Epithelial cell of esophagus (primary cell): Measurements from ENCODE around the gene POLD2.
A peak's percentile ranks its signal among the peaks of the same experiment; 100 is the strongest.

Experiments
- DNase-seq: peaks from one replicate; pipeline ENCODE4 v3.0.0; 2010; ENCODE audit warnings: low read depth
- H3K4me3 ChIP-seq: 2 replicates; pipeline ENCODE4 v1.5.1; 2011; ENCODE audit warnings: mild to moderate bottlenecking, low read length, control low read depth
- TF ChIP-seq, protein P1 (sequence below): IDR thresholded peaks from 2 replicates; pipeline ENCODE4 v1.5.1; 2011; ENCODE audit warnings: low read depth, mild to moderate bottlenecking, low read length, control low read depth, inconsistent platforms; ENCODE audit not compliant: insufficient read depth; ENCODE audit errors: missing control alignments

Gene POLD2

GRCh38 chr7:44076101-44076895, 47.0 kb downstream of the POLD2 start:
- TF ChIP-seq, protein P1, sequence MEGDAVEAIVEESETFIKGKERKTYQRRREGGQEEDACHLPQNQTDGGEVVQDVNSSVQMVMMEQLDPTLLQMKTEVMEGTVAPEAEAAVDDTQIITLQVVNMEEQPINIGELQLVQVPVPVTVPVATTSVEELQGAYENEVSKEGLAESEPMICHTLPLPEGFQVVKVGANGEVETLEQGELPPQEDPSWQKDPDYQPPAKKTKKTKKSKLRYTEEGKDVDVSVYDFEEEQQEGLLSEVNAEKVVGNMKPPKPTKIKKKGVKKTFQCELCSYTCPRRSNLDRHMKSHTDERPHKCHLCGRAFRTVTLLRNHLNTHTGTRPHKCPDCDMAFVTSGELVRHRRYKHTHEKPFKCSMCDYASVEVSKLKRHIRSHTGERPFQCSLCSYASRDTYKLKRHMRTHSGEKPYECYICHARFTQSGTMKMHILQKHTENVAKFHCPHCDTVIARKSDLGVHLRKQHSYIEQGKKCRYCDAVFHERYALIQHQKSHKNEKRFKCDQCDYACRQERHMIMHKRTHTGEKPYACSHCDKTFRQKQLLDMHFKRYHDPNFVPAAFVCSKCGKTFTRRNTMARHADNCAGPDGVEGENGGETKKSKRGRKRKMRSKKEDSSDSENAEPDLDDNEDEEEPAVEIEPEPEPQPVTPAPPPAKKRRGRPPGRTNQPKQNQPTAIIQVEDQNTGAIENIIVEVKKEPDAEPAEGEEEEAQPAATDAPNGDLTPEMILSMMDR = no peak
- DNase-seq = no peak
- H3K4me3 ChIP-seq = no peak overlapping the region

DNA sequence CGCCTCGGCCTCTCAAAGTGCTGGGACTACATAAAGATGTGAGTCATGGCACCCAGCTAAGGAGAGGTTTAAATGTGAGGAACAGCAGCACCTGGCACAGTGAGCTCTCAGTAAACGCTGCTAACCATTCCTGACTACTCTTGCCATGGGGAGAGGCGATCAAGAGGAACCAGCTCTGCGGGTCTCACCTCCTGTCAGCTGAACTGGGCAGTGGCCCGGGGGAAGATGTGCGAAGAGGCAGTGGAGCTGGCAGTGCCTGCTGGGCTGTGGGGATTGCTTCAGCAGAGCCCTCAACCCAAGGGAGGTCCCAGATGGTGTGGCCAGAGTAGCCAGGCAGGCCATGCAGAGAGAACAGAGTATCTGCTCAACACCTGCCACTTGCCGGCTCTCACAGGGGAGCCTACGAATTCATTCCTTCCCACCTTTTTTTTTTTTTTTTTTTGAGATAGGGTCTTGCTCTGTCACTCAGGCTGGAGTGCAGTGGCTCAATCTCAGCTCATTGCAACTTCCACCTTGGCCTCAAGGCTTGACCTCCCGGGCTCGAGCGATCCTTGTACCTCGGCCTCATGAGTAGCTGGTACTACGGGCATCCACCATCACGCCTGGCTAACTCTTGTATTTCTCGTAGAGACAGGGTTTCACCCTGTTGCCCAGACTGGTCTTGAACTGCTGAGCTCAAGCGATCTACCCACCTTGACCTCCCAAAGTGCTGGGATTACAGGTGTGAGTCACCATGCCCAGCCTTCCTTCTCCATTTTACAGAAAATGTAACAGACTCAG, 47.9 kb downstream of the POLD2 start:
- no peak overlapping the region for H3K4me3 ChIP-seq
- DNase-seq = peak; percentile 81
- TF ChIP-seq, protein P1 = no peak

DNA sequence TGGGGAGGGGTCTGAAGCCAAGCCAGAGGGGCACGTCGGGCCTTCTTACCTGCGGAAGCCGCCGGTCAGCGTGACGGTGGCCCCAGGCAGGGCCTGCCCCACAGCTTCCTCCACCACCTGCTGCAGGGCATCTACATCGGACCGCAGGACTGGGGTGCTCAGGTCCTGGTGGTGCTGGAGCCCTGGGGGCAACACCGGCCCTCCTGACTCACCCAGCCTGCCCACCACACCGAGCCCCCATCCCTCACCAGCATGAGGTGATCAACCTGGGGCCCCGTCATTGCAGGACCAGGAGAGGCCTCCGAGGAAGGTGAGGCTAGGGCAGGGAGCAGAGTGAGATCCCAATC, 49.0 kb downstream of the POLD2 start:
- no peak overlapping the region for H3K4me3 ChIP-seq
- no peak for DNase-seq

GRCh38 chr7:44073664-44074348, 49.5 kb downstream of the POLD2 start:
- H3K4me3 ChIP-seq = no peak overlapping the region
- peak; percentile 72 for DNase-seq
- TF ChIP-seq, protein P1 = no peak

More for the DNA sequence above, 49.0 kb downstream of the POLD2 start:
- TF ChIP-seq, protein P1 = no peak

- DNase-seq = peak; percentile 90
- no peak overlapping the region for H3K4me3 ChIP-seq
- TF ChIP-seq, protein P1 = peak; percentile 72
Measured at GRCh38 chr7:44072364-44073231, 50.8 kb downstream of the POLD2 start.

DNA sequence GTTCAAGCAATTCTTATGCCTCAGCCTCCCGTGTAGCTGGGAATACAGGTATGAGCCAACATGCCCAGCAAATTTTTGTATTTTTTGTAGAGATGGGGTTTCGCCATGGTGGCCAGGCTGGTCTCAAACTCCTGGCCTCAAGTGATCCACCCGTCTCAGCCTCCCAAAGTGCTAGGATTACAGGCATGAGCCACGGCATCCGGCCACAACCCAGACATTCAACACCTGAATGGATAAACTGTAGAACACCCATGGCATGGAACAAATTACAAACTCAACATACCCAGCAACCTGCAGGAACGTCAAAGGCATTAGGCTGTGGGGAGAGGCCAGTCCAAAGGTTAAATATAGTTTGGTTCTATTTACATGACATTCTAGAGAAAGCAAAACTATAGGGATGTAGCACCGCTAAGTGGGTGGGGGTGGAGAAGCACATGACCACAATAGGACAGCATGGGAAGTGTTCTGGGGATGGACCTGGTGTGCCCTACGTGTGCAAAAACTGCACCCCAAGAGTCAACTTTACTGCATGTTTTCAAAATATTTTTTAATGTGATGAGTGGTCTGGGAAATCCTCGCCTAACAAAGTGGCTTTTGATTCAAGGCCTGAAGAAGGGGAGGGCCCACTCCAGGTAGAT, 51.5 kb downstream of the POLD2 start:
- DNase-seq = no peak
- TF ChIP-seq, protein P1 = no peak
- H3K4me3 ChIP-seq = no peak overlapping the region
